NOMO-1 (cell line): ENCODE results near the gene TRAF2.
"Not testable (repeated sequence)": the region's sequence is repeated elsewhere in the genome, so short reads cannot be mapped to it uniquely, and the experiment has no call there.

ENCODE experiments used
- DNase-seq, 2 experiments: peaks; one replicate each; lab custom pipeline; 2025; ENCODE audit not compliant: unreplicated experiment in 2 of 2; lab: John Stamatoyannopoulos, UW

TRAF2 gene

DNA sequence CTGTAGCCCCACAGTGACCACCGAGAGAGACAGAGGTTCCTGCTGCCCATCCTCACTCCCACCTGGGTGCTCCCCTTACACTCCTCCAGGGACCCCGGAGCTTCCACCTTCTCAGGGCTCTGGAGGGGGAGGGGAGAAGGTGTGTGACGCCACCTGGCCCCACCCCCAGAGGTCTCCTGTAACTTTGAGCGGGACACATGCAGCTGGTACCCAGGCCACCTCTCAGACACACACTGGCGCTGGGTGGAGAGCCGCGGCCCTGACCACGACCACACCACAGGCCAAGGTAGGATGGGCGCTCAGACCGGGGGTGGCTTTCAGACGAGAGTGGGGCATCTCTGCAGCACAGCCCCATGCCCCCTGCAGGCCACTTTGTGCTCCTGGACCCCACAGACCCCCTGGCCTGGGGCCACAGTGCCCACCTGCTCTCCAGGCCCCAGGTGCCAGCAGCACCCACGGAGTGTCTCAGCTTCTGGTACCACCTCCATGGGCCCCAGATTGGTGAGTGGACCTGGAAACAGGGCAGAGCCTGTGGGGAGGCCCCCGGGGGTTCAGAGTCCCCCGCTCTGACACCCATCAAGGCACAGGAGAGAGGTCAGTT is 29.7 kb upstream of the TRAF2 start:
- no peak for DNase-seq

- no peak for DNase-seq
Measured at GRCh38 chr9:136857166-136857565, 29.1 kb upstream of the TRAF2 start.

- no peak for DNase-seq
Measured at GRCh38 chr9:136857581-136858412, 28.5 kb upstream of the TRAF2 start.

- DNase-seq: no peak
Measured at GRCh38 chr9:136858452-136858843, 27.9 kb upstream of the TRAF2 start.

GRCh38 chr9:136858844-136859757 is 27.2 kb upstream of the TRAF2 start:
- DNase-seq: no peak

GRCh38 chr9:136860529-136860928 is 25.8 kb upstream of the TRAF2 start:
- no peak for DNase-seq

DNA sequence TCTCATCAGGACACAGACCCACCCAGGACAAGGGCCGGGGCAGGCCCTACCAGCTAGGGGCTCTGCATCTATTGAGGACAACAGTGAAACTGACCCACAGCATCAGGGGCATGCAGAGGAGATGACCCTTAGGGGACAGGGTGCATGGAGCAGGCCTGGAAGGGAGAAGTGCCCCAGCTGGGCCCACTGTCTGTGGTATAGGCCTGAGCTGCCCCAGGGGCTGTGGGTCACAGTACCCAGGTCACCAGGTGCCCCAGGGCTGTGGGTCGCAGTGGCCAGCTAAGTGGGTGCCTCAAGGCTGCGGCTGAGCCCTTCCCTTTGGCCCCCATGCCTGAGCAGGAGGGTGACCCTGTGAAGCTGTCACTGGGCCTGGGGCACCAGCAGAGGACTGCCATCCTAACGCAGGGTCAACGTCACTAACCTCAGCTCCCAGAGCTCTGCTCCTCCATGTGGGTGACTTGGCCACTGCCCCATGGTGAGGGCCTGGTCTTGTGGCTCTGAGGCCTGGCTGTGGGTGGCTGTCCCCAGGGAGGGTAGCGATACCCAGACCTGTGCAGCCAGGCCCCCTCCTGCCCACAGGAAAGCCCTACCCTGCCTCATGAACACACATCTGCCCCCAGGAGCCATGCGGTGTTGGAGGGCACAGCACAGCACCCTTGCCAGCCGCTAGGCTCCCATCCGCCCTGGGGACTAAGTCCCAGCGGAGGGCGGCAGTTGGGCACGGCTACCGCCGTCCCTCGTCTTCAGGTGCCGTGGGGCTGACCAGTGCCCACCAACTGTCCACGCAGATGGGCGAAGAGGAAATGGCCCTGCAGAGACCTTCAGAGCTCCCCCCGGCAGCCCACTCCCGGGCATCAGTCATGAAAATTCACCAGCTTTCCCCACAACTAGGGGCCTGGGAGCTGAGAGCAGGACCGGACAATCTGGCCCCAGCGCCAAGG is 25.1 kb upstream of the TRAF2 start:
- DNase-seq: no peak

DNA sequence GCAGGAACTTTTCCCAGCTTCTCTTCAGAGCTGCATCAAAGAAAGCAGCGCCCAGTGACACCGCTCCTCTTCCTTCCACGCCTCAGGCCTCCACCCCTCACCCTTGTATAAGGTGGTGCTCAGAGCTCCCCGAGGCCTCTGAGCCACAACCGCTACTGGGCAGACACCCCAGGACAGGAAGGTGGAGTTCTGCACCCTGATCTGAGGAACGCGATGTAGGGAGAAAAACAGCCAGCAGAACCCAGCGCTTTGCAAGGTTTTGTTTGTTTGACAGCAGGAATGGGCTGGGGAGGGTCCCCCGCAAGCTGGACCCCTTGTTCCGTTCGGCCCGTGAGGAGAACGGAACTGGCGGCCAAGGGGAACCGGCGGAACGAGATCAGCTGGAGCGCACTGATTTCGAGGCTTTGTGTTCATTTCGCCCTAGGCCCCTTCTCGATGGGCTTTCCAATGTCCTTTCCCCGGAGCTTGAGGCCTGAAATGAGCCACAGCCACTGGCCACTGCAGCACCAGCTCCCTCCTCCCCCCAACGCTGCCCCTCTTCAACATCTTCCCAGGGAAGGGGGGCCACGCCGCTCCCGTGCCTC is 24.4 kb upstream of the TRAF2 start:
- no peak for DNase-seq

DNA sequence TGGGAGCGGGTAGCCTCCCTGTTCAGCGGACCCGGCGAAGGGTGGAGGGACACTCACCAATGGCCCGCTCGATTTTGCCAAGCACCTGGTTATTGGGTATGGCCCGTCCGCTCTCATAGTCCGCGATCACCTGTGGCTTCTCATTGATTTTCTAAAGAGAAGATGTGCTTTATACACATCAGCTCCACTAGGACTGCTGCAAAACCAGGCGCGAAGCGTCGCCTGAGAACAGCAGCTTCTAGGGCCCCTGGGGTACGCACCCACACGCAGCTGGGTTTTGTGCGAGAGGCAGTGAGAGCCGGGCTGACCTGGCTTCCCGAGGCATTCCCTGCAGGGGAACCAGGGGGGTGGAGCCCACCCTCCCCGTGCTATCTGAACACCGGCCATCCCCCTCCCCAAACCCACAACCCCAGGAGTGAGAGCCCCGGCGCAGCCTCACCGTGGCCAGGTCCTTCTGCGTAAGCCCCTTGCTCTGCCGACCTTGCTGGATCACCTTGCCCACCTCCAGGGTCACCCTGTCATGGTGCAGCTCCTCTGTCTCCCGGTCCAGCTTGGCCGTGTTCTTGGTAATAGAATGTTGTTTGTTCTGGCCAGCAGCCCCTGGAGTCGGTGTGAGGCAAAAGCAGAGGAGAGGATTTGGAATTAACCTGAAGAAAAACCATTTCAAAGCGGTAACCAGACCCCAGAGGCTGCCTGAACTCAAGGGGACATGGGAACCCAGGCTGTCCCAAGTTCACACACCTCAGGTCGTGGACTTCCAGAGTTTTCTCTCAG is 23.3 kb upstream of the TRAF2 start:
- DNase-seq: no peak

DNA sequence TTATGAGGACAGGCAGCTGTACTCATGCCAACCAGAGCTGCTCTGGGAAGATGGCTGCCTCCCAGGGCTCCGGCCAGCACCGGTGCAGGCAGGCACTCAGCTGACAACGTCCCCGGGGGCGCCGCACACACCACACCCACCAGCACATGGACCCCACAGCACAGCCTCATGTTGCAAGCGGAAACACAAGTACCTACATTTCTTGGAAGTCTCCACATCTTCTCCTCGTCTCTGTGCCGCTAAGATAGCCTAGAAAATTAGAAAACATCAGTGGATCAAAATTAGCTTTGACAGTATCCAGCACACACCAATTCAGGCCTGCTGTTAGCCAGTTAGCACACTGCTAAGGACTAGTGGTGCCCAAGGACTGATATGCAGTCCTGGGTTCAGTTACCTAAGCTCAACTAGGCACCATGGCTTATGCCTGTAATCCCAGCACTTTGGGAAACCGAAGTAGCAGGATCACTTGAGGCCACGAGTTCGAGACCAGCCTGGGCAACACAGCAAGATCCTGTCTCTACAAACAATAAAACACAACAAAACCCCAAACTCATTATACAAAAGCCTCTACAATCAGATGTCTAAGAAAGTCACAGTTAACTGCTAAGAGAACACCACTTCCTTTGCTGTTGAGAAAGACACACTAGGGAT is 22.6 kb upstream of the TRAF2 start:
- DNase-seq: no peak

DNA sequence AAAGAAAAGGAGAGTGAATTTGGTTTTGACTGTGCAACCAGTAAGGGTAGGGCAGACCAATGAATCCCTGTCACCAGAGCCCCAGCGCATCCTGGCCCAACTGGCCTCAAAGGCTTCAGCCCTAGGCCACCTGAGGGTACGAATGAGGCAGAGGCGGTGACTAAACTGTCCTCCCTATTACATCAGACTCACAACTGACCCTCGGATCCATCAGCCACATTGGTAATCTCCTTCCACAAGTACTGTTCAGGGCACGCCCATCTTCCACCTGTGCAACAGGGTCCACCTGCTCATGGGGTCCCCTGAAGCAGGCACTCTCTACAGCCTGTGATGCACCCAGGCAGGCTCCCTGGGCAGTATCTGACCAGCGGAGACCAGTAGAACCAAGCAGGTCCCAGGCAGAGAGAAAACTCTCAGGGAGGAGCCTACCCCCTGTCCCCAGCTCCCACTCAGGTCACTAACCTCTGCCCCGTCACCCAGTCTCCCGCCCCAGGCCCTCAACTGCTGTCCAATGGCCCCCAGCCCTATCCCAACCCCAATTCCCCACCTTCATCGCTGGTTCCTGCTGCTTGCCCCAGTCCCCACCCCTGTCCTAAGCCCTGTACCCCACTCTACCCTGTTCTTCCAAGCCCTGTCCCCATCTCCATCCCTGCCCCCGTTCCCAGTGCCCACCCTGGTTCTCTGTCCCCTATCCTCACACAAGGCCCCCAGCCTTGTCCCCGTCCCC is 21.1 kb upstream of the TRAF2 start:
- DNase-seq: no peak

GRCh38 chr9:136865768-136866103 is 20.6 kb upstream of the TRAF2 start:
- DNase-seq: no peak

DNA sequence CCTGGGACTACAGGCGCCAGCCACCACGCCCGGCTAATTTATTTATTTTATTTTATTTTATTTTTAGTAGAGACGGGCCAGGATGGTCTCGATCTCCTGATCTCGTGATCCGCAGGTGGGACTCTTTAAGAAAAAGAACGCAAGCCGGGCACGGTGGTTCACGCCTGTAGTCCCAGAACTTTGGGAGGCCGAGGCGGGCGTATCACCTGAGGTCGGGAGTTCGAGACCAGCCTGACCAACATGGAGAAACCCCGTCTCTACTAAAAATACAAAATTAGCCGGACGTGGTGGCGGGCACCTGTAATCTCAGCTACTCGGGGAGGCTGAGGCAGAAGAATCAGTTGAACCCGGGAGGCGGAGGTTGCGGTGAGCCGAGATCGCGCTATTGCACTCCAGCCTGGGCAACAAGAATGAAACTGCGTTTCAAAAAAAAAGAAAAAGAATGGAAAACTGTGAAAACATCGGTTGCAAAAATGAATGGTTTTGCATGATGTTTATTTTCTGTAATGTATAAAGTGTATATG is 19.4 kb upstream of the TRAF2 start:
- DNase-seq: not testable (repeated sequence)

DNA sequence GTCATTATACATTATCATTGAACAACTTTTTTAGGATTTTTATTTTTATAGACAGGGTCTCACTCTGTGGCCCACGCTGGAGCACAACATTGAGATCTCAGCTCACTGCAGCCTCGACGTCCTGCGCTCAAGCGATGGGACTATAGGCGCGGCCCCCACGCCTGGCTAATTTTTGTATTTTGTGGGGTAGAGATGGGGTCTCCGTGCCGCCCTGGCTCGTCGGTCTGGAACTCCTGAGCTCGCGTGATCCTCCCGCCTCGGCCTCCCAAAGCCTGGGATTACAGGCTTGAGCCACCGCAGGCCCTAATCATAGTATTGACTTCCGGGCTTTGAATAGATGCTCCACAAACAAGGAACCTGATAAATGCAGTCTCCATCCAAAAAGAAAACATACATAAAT is 18.8 kb upstream of the TRAF2 start:
- no peak for DNase-seq

DNA sequence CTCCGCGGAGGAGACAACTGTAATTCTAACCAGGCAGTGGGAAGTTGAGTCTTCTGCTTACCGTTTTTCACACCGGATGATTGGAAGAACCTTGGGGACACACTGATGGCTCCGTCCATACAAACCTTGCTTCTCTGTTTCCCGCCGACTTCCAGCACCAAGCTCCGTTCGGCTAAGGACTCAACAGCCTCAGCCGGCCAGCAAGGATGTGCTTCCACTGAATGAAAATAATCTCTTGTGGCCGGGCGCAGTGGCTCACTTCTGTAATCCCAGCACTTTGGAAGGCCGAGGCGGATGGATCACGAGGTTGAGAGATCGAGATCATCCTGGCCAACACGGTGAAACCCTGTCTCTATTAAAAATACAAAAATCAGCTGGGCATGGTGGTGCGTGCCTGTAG is 18.4 kb upstream of the TRAF2 start:
- DNase-seq: no peak

GRCh38 chr9:136868644-136869043 is 17.7 kb upstream of the TRAF2 start:
- DNase-seq: no peak

- not testable (repeated sequence) for DNase-seq
Measured at GRCh38 chr9:136869611-136870010, 16.7 kb upstream of the TRAF2 start.

GRCh38 chr9:136875155-136875554 is 11.2 kb upstream of the TRAF2 start:
- DNase-seq: no peak
